SU-DHL-6 (cell line): ENCODE results near the gene MCTP1.

ENCODE experiments used
- EZH2phosphoT487 ChIP-seq: fragments of 200-600 bp; sonication (generic), shearing (Covaris generic); conservative IDR thresholded peaks from 2 replicates; pipeline ENCODE4 v1.6.1; 2018; ENCODE audit warnings: mild to moderate bottlenecking, antibody characterized with exemption, low read length, moderate library complexity, mixed read lengths
- TF ChIP-seq, protein P1 (sequence below): fragments of 200-600 bp; sonication (generic); IDR thresholded peaks from one replicate; pipeline ENCODE4 v1.5.1; 2017; ENCODE audit warnings: antibody characterized with exemption, mild to moderate bottlenecking, low read length, moderate library complexity; ENCODE audit not compliant: insufficient read depth, poor library complexity, severe bottlenecking

DNA sequence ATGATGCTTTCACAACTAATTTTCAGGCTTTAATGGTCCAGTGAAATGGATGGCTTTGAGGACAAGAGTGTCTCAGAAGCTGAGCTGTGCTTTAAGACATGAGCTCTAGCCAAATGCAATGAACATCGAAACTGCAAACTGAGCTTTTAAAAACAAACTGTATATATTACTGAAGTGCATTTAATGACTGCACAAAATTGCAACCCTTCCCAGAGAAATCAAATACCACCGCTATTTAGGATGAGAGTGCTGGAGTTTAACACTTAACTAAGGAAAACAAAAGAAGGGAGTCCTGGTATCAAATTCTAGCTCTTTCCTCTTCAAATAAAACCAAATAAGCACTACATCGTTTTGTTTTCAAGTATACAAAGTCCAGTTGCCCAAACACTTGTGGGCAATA, 502.5 kb downstream of the MCTP1 start:
- TF ChIP-seq, protein P1, sequence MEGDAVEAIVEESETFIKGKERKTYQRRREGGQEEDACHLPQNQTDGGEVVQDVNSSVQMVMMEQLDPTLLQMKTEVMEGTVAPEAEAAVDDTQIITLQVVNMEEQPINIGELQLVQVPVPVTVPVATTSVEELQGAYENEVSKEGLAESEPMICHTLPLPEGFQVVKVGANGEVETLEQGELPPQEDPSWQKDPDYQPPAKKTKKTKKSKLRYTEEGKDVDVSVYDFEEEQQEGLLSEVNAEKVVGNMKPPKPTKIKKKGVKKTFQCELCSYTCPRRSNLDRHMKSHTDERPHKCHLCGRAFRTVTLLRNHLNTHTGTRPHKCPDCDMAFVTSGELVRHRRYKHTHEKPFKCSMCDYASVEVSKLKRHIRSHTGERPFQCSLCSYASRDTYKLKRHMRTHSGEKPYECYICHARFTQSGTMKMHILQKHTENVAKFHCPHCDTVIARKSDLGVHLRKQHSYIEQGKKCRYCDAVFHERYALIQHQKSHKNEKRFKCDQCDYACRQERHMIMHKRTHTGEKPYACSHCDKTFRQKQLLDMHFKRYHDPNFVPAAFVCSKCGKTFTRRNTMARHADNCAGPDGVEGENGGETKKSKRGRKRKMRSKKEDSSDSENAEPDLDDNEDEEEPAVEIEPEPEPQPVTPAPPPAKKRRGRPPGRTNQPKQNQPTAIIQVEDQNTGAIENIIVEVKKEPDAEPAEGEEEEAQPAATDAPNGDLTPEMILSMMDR: no peak
- TF ChIP-seq EZH2phosphoT487: no peak
